K562 (cell line): ENCODE data around the gene TMPRSS9. TPM values are rescaled to one million over a fixed set of nuclear protein-coding genes. Genes with fewer than 3 reads are reported as not detected.

ENCODE experiments used
- ATAC-seq: fragments of 200-7000 bp; cut with Tn5 transposase; 3 replicates; pipeline ENCODE4 v1.9.1; 2020; ENCODE audit warnings: moderate library complexity
- BruUV-seq: library from RNA; stranded (reverse); fragments of 400-500 nt; replicated peaks from 2 replicates; lab custom pipeline; 2021; lab: Mats Ljungman, UMichigan
- CTCF ChIA-PET: fragments of 300-600 bp; formaldehyde crosslinking; extraction: SDS; loops from one replicate; lab custom pipeline; 2021; ENCODE audit warnings: low intra/inter-chr PET ratio; lab: Yijun Ruan, JAX
- POLR2A ChIA-PET: fragments of 300-600, 350-650 bp; sonication (Branson Sonifier 250); formaldehyde crosslinking; extraction: SDS; loops from one replicate; lab custom pipeline; 2021; ENCODE audit warnings: antibody characterized with exemption, inconsistent platforms; lab: Yijun Ruan, JAX
- DNase-seq, 4 experiments: peaks; one replicate each; pipeline versions ENCODE4 v3.0.0 to v3.0.0-alpha.2; 2011 to 2018; ENCODE audit warnings: low spot score in 3 of 4, mixed read lengths in 3 of 4; ENCODE audit errors: extremely low read depth in 1 of 4
- FAIRE-seq: peaks from 2 replicates; lab custom pipeline; 2011; peaks lifted over from hg19 to GRCh38; lab: Jason Lieb, UNC
- H2AFZ ChIP-seq: 2 replicates; pipeline ENCODE4 v1.6.0; 2011; ENCODE audit warnings: low read depth, low read length, control low read depth, inconsistent platforms
- H3K27ac ChIP-seq: fragments of 200-600 bp; 3 replicates; pipeline ENCODE4 v1.8.0; 2011; ENCODE audit warnings: low read depth, mild to moderate bottlenecking, control low read depth, inconsistent platforms, low read length, moderate library complexity, mixed read lengths; ENCODE audit errors: extremely low read depth
- H3K27me3 ChIP-seq, 2 experiments: fragments of 300-600 bp in 1 of 2; 2 replicates in 1 of 2; 3 replicates in 1 of 2; pipeline versions ENCODE4 v1.6.0 to v1.8.0; 2011; ENCODE audit warnings: inconsistent platforms in 2 of 2, low read length in 2 of 2, mild to moderate bottlenecking in 1 of 2, mixed read lengths in 1 of 2, moderate library complexity in 1 of 2; ENCODE audit not compliant: control insufficient read depth in 2 of 2, insufficient read depth in 2 of 2
- H3K36me3 ChIP-seq: fragments of 300-600 bp; 3 replicates; pipeline ENCODE4 v1.8.0; 2011; ENCODE audit warnings: mild to moderate bottlenecking, low read length, inconsistent platforms; ENCODE audit not compliant: control insufficient read depth, insufficient read depth
- H3K4me1 ChIP-seq, 2 experiments: fragments of 200-600 bp in 1 of 2; replicated peaks in 1 of 2; 2 replicates in 1 of 2; 3 replicates in 1 of 2; pipeline versions ENCODE4 v1.5.1 to v1.8.0; 2011; ENCODE audit warnings: inconsistent platforms in 2 of 2, low read length in 2 of 2, mild to moderate bottlenecking in 1 of 2, mixed read lengths in 1 of 2, moderate library complexity in 1 of 2; ENCODE audit not compliant: control insufficient read depth in 2 of 2, insufficient read depth in 2 of 2
- H3K4me2 ChIP-seq: 2 replicates; pipeline ENCODE4 v1.6.1; 2011; ENCODE audit warnings: low read length, control low read depth, inconsistent platforms, mixed read lengths; ENCODE audit not compliant: insufficient read depth
- H3K4me3 ChIP-seq: fragments of 200-600 bp; sonication (generic), shearing (Covaris generic); 2 replicates; pipeline ENCODE4 v1.5.1; 2016; ENCODE audit warnings: control low read depth, inconsistent platforms
- H3K79me2 ChIP-seq: fragments of 200-600 bp; 3 replicates; pipeline ENCODE4 v1.8.0; 2011; ENCODE audit warnings: low read length, inconsistent platforms; ENCODE audit not compliant: control insufficient read depth, insufficient read depth
- H3K9ac ChIP-seq, 2 experiments: 2 replicates each; pipeline versions ENCODE4 v1.6.0 to v1.6.1; 2011; ENCODE audit warnings: low read depth in 2 of 2, low read length in 2 of 2, control low read depth in 1 of 2, inconsistent platforms in 1 of 2, mild to moderate bottlenecking in 1 of 2, mixed read lengths in 1 of 2; ENCODE audit not compliant: insufficient read depth in 1 of 2
- H3K9me1 ChIP-seq: one replicate; pipeline ENCODE4 v1.6.0; 2011; ENCODE audit warnings: inconsistent platforms, mild to moderate bottlenecking, low read length, moderate library complexity; ENCODE audit not compliant: control insufficient read depth, insufficient read depth
- H3K9me3 ChIP-seq: replicated peaks from 2 replicates; pipeline ENCODE4 v1.5.1; 2011; ENCODE audit warnings: low read depth, low read length, inconsistent platforms; ENCODE audit not compliant: control insufficient read depth, insufficient read depth
- H4K20me1 ChIP-seq: replicated peaks from 2 replicates; pipeline ENCODE4 v1.6.1; 2011; ENCODE audit warnings: low read length, inconsistent platforms, mixed read lengths; ENCODE audit not compliant: control insufficient read depth, insufficient read depth
- CBX1 ChIP-seq: sonication (generic); IDR thresholded peaks from 2 replicates; pipeline ENCODE4 v1.6.1; 2016; ENCODE audit warnings: antibody characterized with exemption, low read depth, mild to moderate bottlenecking
- CC2D1A ChIP-seq: fragments of 450-650 bp; IDR thresholded peaks from 2 replicates; pipeline ENCODE4 v1.6.1; 2017; ENCODE audit warnings: mild to moderate bottlenecking
- E2F4 ChIP-seq: sonication (generic); formaldehyde crosslinking; IDR thresholded peaks from 2 replicates; pipeline ENCODE4 v1.8.0; 2022; ENCODE audit warnings: mild to moderate bottlenecking, low read depth, missing genetic modification reagents
- EP300 ChIP-seq: IDR thresholded peaks from 2 replicates; pipeline ENCODE4 v1.6.1; 2012; ENCODE audit warnings: low read length, improper control_type of control experiment
- GATA2 ChIP-seq: sonication (generic); formaldehyde crosslinking; IDR thresholded peaks from 2 replicates; pipeline ENCODE4 v1.4.0; 2020; ENCODE audit warnings: mild to moderate bottlenecking, missing genetic modification reagents
- GATAD2A ChIP-seq: fragments of 450-650 bp; IDR thresholded peaks from 2 replicates; pipeline ENCODE4 v1.6.1; 2017
- MECOM ChIP-seq: fragments of 250-450 bp; sonication (Bioruptor Pico); IDR thresholded peaks from 2 replicates; pipeline ENCODE4 v1.8.0; 2022; ENCODE audit warnings: inconsistent platforms
- MXI1 ChIP-seq: IDR thresholded peaks from 2 replicates; pipeline ENCODE4 v1.6.1; 2011; ENCODE audit warnings: low read depth, mild to moderate bottlenecking, improper control_type of control experiment, low read length
- NR4A1 ChIP-seq, 2 experiments: fragments of 250-450 bp in 1 of 2; fragments of 450-650 bp in 1 of 2; sonication (Bioruptor Pico) in 1 of 2; IDR thresholded peaks; 2 replicates each; pipeline versions ENCODE4 v1.4.0 to v1.6.1; 2016 to 2020; ENCODE audit warnings: mild to moderate bottlenecking in 2 of 2, missing compliant biosample characterization in 1 of 2, missing genetic modification characterization in 1 of 2, moderate library complexity in 1 of 2
- PURB ChIP-seq: sonication (generic); formaldehyde crosslinking; IDR thresholded peaks from 2 replicates; pipeline ENCODE4 v1.9.0; 2021; ENCODE audit warnings: low read depth, mild to moderate bottlenecking, missing genetic modification reagents
- SMARCA4 ChIP-seq: fragments of 450-650 bp; IDR thresholded peaks from 2 replicates; pipeline ENCODE4 v1.6.1; 2016
- SMARCA5 ChIP-seq: fragments of 450-650 bp; IDR thresholded peaks from 2 replicates; pipeline ENCODE4 v1.6.1; 2016
- SRF ChIP-seq, 2 experiments: fragments of 250-450, 450-650 bp in 1 of 2; sonication (Bioruptor Pico) in 1 of 2; sonication (generic) in 1 of 2; formaldehyde crosslinking; IDR thresholded peaks; 2 replicates each; pipeline versions ENCODE4 v1.5.0 to v1.5.1; 2020 to 2022; ENCODE audit warnings: mild to moderate bottlenecking in 1 of 2, missing genetic modification reagents in 1 of 2
- ZC3H8 ChIP-seq: fragments of 450-650 bp; IDR thresholded peaks from 2 replicates; pipeline ENCODE4 v1.6.1; 2017
- ZFP30 ChIP-seq: fragments of 250-450 bp; sonication (Bioruptor Pico); IDR thresholded peaks from 2 replicates; pipeline ENCODE4 v1.8.0; 2022; ENCODE audit warnings: moderate library complexity, mild to moderate bottlenecking, inconsistent platforms, borderline replicate concordance
- ZFPM2 ChIP-seq: fragments of 250-450 bp; sonication (Bioruptor Pico); IDR thresholded peaks from 2 replicates; pipeline ENCODE4 v1.5.1; 2022; ENCODE audit warnings: mild to moderate bottlenecking
- ZKSCAN1 ChIP-seq: fragments of 150-350 bp; IDR thresholded peaks from 2 replicates; pipeline ENCODE4 v1.6.1; 2016; ENCODE audit warnings: low read depth, low read length
- ZNF77 ChIP-seq: fragments of 250-450 bp; sonication (Bioruptor Pico); IDR thresholded peaks from 2 replicates; pipeline ENCODE4 v1.5.0; 2020
- WGBS: fragments of 100-300 bp; shearing (Covaris generic); methylation state at CpG from one replicate; pipeline ENCODE4 v1.1.6; 2016; ENCODE audit warnings: low coverage, mixed read lengths; ENCODE audit not compliant: insufficient coverage; ENCODE audit errors: missing lambda C conversion rate; 5-methylcytosine and 5-hydroxymethylcytosine counted together
- in situ Hi-C: fragments of 300-500 bp; cut with MboI; formaldehyde crosslinking; loops from 4 replicates; pipeline ENCODE4 v1.15.0; 2018; ENCODE audit warnings: inconsistent platforms, mixed read lengths
- intact Hi-C: fragments of 100-400 bp; cut with micrococcal nuclease; formaldehyde crosslinking; loops from 2 replicates; pipeline ENCODE4 v1.14.2; 2022
- polyA plus RNA-seq, 8 experiments: library from polyadenylated mRNA; depleted of rRNA in 4 of 8; stranded (reverse) in 5 of 8; unstranded in 3 of 8; fragments of >200 nt; fragmentation: Nextera tagmentation in 2 of 8; fragmentation: Illumina TruSeq in 1 of 8; extraction: Ambion mirVana in 2 of 8; extraction: Trizol in 1 of 8; gene quantifications; 2 replicates each; pipeline versions ENCODE4 v1.2.1 to v1.2.3, GENCODE V29; 2011 to 2014; ENCODE audit warnings: inconsistent platforms in 1 of 8, missing spikeins in 1 of 8
- total RNA-seq, 7 experiments: library from RNA; depleted of rRNA in 6 of 7; stranded (reverse); fragments of >200 nt in 6 of 7; fragmentation: Illumina TruSeq in 2 of 7; extraction: Trizol in 2 of 7; gene quantifications; 2 replicates each; pipeline versions ENCODE4 v1.2.1 to v1.2.3, GENCODE V29; 2011 to 2021; ENCODE audit warnings: low replicate concordance in 1 of 7
- TF ChIP-seq, protein P1 (sequence below): IDR thresholded peaks from 2 replicates; pipeline ENCODE4 v1.6.1; 2016; ENCODE audit warnings: missing genetic modification characterization, missing compliant biosample characterization

TMPRSS9 gene
- total and polyA plus RNA-seq, 9 of the 15 experiments (the other 6 are each of a cell fraction or from before 2014, with no cell fraction given) = 0.01 to 0.03 TPM; not detected in 7

GRCh38 chr19:2434721-2435265 is 74.7 kb downstream of the TMPRSS9 start:
- peaks cover 80% of the 10 kb centered on the region; the same call in 2 of the 3 replicates for H3K36me3 ChIP-seq
- no TSS peak for BruUV-seq
- H4K20me1 ChIP-seq = no peaks in the 10 kb centered on the region
- FAIRE-seq = no peak
- no peaks in the 10 kb centered on the region for H3K27me3 ChIP-seq
- H3K4me1 ChIP-seq = peaks cover 0 to 29% of the 10 kb centered on the region in 2 experiments; a peak in 1 of 5 replicates
- no peak overlapping the region for H3K4me3 ChIP-seq
- no peak overlapping the region for H3K27ac ChIP-seq
- CTCF ChIA-PET = no interaction called here
- no peak for ATAC-seq
- no peaks in the 10 kb centered on the region for H3K9me3 ChIP-seq
- POLR2A ChIA-PET = interaction anchor here (0.6 to 1.4 kb wide), 3 partner anchors 10 to 1318 kb away, joined by 3 to 4 read pairs (median 3); no protein-coding TSS in a partner anchor
- DNase-seq = no peak
- no peak overlapping the region for H2AFZ ChIP-seq
- 97% methylated on average over 14 of the region's 42 CpGs for WGBS
- H3K9ac ChIP-seq = no peak overlapping the region; a peak in 1 of 4 replicates
- intact Hi-C loops (no loop called here), in situ Hi-C loops (no loop called here)
- no peak overlapping the region for H3K4me2 ChIP-seq
- no peaks in the 10 kb centered on the region for H3K9me1 ChIP-seq
- no peaks in the 10 kb centered on the region; the same call in 1 of the 3 replicates for H3K79me2 ChIP-seq
- TF ChIP-seq EP300 = no peak
- no peak for TF ChIP-seq NR4A1 (CRISPR knock-in tag; IDR thresholded peaks at IDR 0.05)
- no peak for TF ChIP-seq NR4A1 (tag; IDR thresholded peaks at IDR 0.05)
- no peak for TF ChIP-seq ZFP30 (CRISPR knock-in tag)
- no peak for TF ChIP-seq PURB (CRISPR knock-in tag)
- no peak for TF ChIP-seq SMARCA5
- TF ChIP-seq CBX1 = no peak
- no peak for TF ChIP-seq ZNF77 (CRISPR knock-in tag)
- TF ChIP-seq, protein P1, sequence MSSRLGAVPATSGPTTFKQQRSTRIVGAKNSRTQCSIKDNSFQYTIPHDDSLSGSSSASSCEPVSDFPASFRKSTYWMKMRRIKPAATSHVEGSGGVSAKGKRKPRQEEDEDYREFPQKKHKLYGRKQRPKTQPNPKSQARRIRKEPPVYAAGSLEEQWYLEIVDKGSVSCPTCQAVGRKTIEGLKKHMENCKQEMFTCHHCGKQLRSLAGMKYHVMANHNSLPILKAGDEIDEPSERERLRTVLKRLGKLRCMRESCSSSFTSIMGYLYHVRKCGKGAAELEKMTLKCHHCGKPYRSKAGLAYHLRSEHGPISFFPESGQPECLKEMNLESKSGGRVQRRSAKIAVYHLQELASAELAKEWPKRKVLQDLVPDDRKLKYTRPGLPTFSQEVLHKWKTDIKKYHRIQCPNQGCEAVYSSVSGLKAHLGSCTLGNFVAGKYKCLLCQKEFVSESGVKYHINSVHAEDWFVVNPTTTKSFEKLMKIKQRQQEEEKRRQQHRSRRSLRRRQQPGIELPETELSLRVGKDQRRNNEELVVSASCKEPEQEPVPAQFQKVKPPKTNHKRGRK (tag) = no peak
- no peak for TF ChIP-seq GATA2 (CRISPR knock-in tag)
- TF ChIP-seq E2F4 = no peak
- no peak for TF ChIP-seq ZC3H8
- no peak for TF ChIP-seq CC2D1A
- no peak for TF ChIP-seq ZFPM2
- TF ChIP-seq MXI1 = no peak
- TF ChIP-seq MECOM (CRISPR knock-in tag) = no peak
- TF ChIP-seq GATAD2A = no peak
- TF ChIP-seq ZKSCAN1 = no peak
- no peak for TF ChIP-seq SRF (CRISPR knock-in tag; IDR thresholded peaks at IDR 0.05)
- no peak for TF ChIP-seq SMARCA4
